Nephron progenitor cell (in vitro differentiated cells): ENCODE measurements around the gene SGTA.

ENCODE experiments used
- DNase-seq: peaks from one replicate; pipeline ENCODE4 v3.0.0; 2021
- H3K27ac Mint-ChIP-seq: 2 replicates; pipeline ENCODE4 v1.8.0; 2021; ENCODE audit warnings: mild to moderate bottlenecking, moderate library complexity, mixed read lengths
- H3K27me3 Mint-ChIP-seq: 2 replicates; pipeline ENCODE4 v1.8.0; 2021; ENCODE audit warnings: mild to moderate bottlenecking, low read depth, mixed read lengths; ENCODE audit not compliant: poor library complexity
- H3K36me3 Mint-ChIP-seq: 2 replicates; pipeline ENCODE4 v1.8.0; 2021; ENCODE audit warnings: low read depth, mixed read lengths
- H3K4me1 Mint-ChIP-seq: 2 replicates; pipeline ENCODE4 v1.8.0; 2021; ENCODE audit warnings: mixed read lengths
- H3K4me3 Mint-ChIP-seq: 2 replicates; pipeline ENCODE4 v1.8.0; 2021; ENCODE audit warnings: mild to moderate bottlenecking, moderate library complexity, mixed read lengths
- H3K9me3 Mint-ChIP-seq: 2 replicates; pipeline ENCODE4 v1.8.0; 2021; ENCODE audit warnings: mild to moderate bottlenecking, moderate library complexity, mixed read lengths
- CTCF ChIP-seq: fragments of 200-600 bp; sonication (generic); IDR thresholded peaks from 2 replicates; pipeline ENCODE4 v1.5.0; 2021; ENCODE audit warnings: antibody characterized with exemption

SGTA gene

GRCh38 chr19:2761309-2761677 lies 21.8 kb downstream of the SGTA start:
- Mint-ChIP-seq H3K9me3 (no peaks in the 10 kb centered on the region), H3K27me3 (no peaks in the 10 kb centered on the region), H3K27ac (no peak overlapping the region), H3K4me1 (no peaks in the 10 kb centered on the region), H3K4me3 (no peak overlapping the region), H3K36me3 (peaks cover 23% of the 10 kb centered on the region)
- no peak for DNase-seq
- TF ChIP-seq CTCF, result no peak

GRCh38 chr19:2759965-2760364 lies 23.1 kb downstream of the SGTA start:
- DNase-seq, result no peak
- Mint-ChIP-seq H3K4me1 (no peaks in the 10 kb centered on the region), H3K27ac (no peak overlapping the region), H3K4me3 (no peak overlapping the region), H3K9me3 (no peaks in the 10 kb centered on the region), H3K27me3 (no peaks in the 10 kb centered on the region), H3K36me3 (peaks cover 31% of the 10 kb centered on the region)
- no peak for TF ChIP-seq CTCF

GRCh38 chr19:2759362-2759761 lies 23.7 kb downstream of the SGTA start:
- no peak overlapping the region for H3K4me3 Mint-ChIP-seq
- no peaks in the 10 kb centered on the region for H3K27me3 Mint-ChIP-seq
- H3K36me3 Mint-ChIP-seq, result peaks cover 29% of the 10 kb centered on the region
- H3K27ac Mint-ChIP-seq, result no peak overlapping the region
- no peak for TF ChIP-seq CTCF
- H3K4me1 Mint-ChIP-seq, result no peaks in the 10 kb centered on the region
- no peak for DNase-seq
- H3K9me3 Mint-ChIP-seq, result no peaks in the 10 kb centered on the region

- H3K36me3 Mint-ChIP-seq, result peaks cover 29% of the 10 kb centered on the region
- no peaks in the 10 kb centered on the region for H3K4me1 Mint-ChIP-seq
- no peak for DNase-seq
- TF ChIP-seq CTCF, result no peak
- H3K27ac Mint-ChIP-seq, result no peak overlapping the region
- H3K27me3 Mint-ChIP-seq, result no peaks in the 10 kb centered on the region
- no peak overlapping the region for H3K4me3 Mint-ChIP-seq
- no peaks in the 10 kb centered on the region for H3K9me3 Mint-ChIP-seq
Measured at GRCh38 chr19:2758601-2759313, 24.3 kb downstream of the SGTA start.

GRCh38 chr19:2756921-2757881 lies 25.9 kb downstream of the SGTA start:
- DNase-seq, result no peak
- H3K27ac Mint-ChIP-seq, result no peak overlapping the region
- no peak overlapping the region for H3K4me3 Mint-ChIP-seq
- H3K4me1 Mint-ChIP-seq, result no peaks in the 10 kb centered on the region
- TF ChIP-seq CTCF, result no peak
- no peaks in the 10 kb centered on the region for H3K9me3 Mint-ChIP-seq
- H3K27me3 Mint-ChIP-seq, result no peaks in the 10 kb centered on the region
- H3K36me3 Mint-ChIP-seq, result peaks cover 29% of the 10 kb centered on the region
